ENCODE results near the gene ANKRD11. TPM values are rescaled to one million over a fixed set of nuclear protein-coding genes. Genes with fewer than 3 reads are reported as not detected.

The ANKRD11 gene
- polyA plus RNA-seq, 1 donor (not counting 4 experiments of a cell fraction or from before 2014, with no cell fraction given) = 30.1 TPM

GRCh38 chr16:89449726-89450335 lies 40.5 kb downstream of the ANKRD11 start:
- no peak for FAIRE-seq
- TF ChIP-seq, protein P1, sequence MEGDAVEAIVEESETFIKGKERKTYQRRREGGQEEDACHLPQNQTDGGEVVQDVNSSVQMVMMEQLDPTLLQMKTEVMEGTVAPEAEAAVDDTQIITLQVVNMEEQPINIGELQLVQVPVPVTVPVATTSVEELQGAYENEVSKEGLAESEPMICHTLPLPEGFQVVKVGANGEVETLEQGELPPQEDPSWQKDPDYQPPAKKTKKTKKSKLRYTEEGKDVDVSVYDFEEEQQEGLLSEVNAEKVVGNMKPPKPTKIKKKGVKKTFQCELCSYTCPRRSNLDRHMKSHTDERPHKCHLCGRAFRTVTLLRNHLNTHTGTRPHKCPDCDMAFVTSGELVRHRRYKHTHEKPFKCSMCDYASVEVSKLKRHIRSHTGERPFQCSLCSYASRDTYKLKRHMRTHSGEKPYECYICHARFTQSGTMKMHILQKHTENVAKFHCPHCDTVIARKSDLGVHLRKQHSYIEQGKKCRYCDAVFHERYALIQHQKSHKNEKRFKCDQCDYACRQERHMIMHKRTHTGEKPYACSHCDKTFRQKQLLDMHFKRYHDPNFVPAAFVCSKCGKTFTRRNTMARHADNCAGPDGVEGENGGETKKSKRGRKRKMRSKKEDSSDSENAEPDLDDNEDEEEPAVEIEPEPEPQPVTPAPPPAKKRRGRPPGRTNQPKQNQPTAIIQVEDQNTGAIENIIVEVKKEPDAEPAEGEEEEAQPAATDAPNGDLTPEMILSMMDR (optimal IDR thresholded peaks at IDR 0.05 in 1 of 3, IDR thresholded peaks at IDR 0.05 in 1 of 3, conservative IDR thresholded peaks at IDR 0.05 in 1 of 3; ENCODE audit: extremely low read depth in 1 of 3, insufficient read depth in 2 of 3, low read length in 3 of 3) = no peak
- no peak for TF ChIP-seq EZH2 (IDR thresholded peaks at IDR 0.05; ENCODE audit: low read length)
- Histone ChIP-seq H3K9ac (ENCODE audit: control insufficient read depth, extremely low read depth, insufficient read depth, low read length) (no peak overlapping the region), H3K79me2 (ENCODE audit: control insufficient read depth, insufficient read depth, low read length) (peaks cover 99% of the 10 kb centered on the region), H4K20me1 (ENCODE audit: control insufficient read depth, extremely low read depth, insufficient read depth, low read length) (peaks cover 67% of the 10 kb centered on the region), H3K9me3 (ENCODE audit: control insufficient read depth, low read depth, low read length) (no peaks in the 10 kb centered on the region), H3K4me2 (ENCODE audit: control insufficient read depth, extremely low read depth, insufficient read depth, low read depth, low read length) (peak overlapping the region; percentile 4), H3K27ac (ENCODE audit: control insufficient read depth, insufficient read depth, low read length) (peak overlapping the region; percentile 39), H3K4me3 (ENCODE audit: control insufficient read depth in 2 of 3, extremely low read depth in 1 of 3, insufficient read depth in 2 of 3, low read depth in 1 of 3, low read length in 3 of 3) (no peak overlapping the region), H3K4me1 (ENCODE audit: control insufficient read depth, extremely low read depth, insufficient read depth, low read length) (peaks cover 55% of the 10 kb centered on the region), H3K27me3 (ENCODE audit: control insufficient read depth, extremely low read depth, insufficient read depth, low read length) (no peaks in the 10 kb centered on the region), H3K36me3 (ENCODE audit: control insufficient read depth in 2 of 2, extremely low read depth in 1 of 2, insufficient read depth in 2 of 2, low read length in 2 of 2) (no peaks in the 10 kb centered on the region), H3K9me1 (ENCODE audit: control insufficient read depth, extremely low read depth, insufficient read depth, low read length) (peaks cover 16% of the 10 kb centered on the region), H2AFZ (ENCODE audit: control insufficient read depth, low read length) (no peak overlapping the region)
- no peak for DNase-seq (ENCODE audit: low read depth, low spot score)
- dilution Hi-C loops (cut with MboI; ENCODE audit: extremely low pct_ligation_motif_present, low sequenced_read_pairs) = no loop called here

DNA sequence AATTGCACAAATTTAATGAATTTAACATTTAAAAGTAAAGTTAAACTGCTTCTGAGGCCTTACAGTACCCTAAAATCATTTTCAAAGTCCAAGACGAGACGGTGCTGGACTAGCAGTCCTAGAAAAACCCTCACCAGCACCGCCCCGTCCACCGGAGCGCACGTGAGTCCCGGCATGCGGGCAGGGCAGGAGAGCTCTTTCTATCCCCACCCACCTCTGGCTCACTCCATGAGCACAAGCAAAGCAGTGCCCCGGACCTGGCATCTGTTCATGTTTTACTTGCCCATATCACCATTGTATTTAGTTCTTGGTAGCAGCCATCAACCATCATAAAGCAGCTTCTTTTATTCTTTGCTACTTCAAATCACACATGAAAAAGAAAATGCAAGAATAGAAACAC lies 41.7 kb downstream of the ANKRD11 start:
- no peak overlapping the region for H3K9ac ChIP-seq (ENCODE audit: control insufficient read depth, extremely low read depth, insufficient read depth, low read length)
- peaks cover 62% of the 10 kb centered on the region for H3K4me1 ChIP-seq (ENCODE audit: control insufficient read depth, extremely low read depth, insufficient read depth, low read length)
- DNase-seq (ENCODE audit: low read depth, low spot score) (no peak), FAIRE-seq (no peak)
- no peaks in the 10 kb centered on the region for H3K27me3 ChIP-seq (ENCODE audit: control insufficient read depth, extremely low read depth, insufficient read depth, low read length)
- H3K9me3 ChIP-seq (ENCODE audit: control insufficient read depth, low read depth, low read length) = no peaks in the 10 kb centered on the region
- H3K27ac ChIP-seq (ENCODE audit: control insufficient read depth, insufficient read depth, low read length) = peak overlapping the region; percentile 16
- H3K9me1 ChIP-seq (ENCODE audit: control insufficient read depth, extremely low read depth, insufficient read depth, low read length) = peaks cover 13% of the 10 kb centered on the region
- H3K36me3 ChIP-seq (ENCODE audit: control insufficient read depth in 2 of 2, extremely low read depth in 1 of 2, insufficient read depth in 2 of 2, low read length in 2 of 2) = no peaks in the 10 kb centered on the region
- TF ChIP-seq, protein P1 (optimal IDR thresholded peaks at IDR 0.05 in 1 of 3, IDR thresholded peaks at IDR 0.05 in 1 of 3, conservative IDR thresholded peaks at IDR 0.05 in 1 of 3; ENCODE audit: extremely low read depth in 1 of 3, insufficient read depth in 2 of 3, low read length in 3 of 3) = no peak
- no peak for TF ChIP-seq EZH2 (IDR thresholded peaks at IDR 0.05; ENCODE audit: low read length)
- H3K4me2 ChIP-seq (ENCODE audit: control insufficient read depth, extremely low read depth, insufficient read depth, low read depth, low read length) = peak overlapping the region; percentile 13
- H3K79me2 ChIP-seq (ENCODE audit: control insufficient read depth, insufficient read depth, low read length) = peaks cover 100% of the 10 kb centered on the region
- no peak overlapping the region for H3K4me3 ChIP-seq (ENCODE audit: control insufficient read depth in 2 of 3, extremely low read depth in 1 of 3, insufficient read depth in 2 of 3, low read depth in 1 of 3, low read length in 3 of 3)
- no peak overlapping the region for H2AFZ ChIP-seq (ENCODE audit: control insufficient read depth, low read length)
- dilution Hi-C loops (cut with MboI; ENCODE audit: extremely low pct_ligation_motif_present, low sequenced_read_pairs) = no loop called here
- peaks cover 71% of the 10 kb centered on the region for H4K20me1 ChIP-seq (ENCODE audit: control insufficient read depth, extremely low read depth, insufficient read depth, low read length)
